Left forelimb (tissue), 1 donor: ENCODE results near the gene CEP295NL.

Experiments
- DNase-seq: peaks from one replicate; pipeline ENCODE4 v3.0.0-alpha.2; 2018; ENCODE audit warnings: low spot score

CEP295NL gene

DNA sequence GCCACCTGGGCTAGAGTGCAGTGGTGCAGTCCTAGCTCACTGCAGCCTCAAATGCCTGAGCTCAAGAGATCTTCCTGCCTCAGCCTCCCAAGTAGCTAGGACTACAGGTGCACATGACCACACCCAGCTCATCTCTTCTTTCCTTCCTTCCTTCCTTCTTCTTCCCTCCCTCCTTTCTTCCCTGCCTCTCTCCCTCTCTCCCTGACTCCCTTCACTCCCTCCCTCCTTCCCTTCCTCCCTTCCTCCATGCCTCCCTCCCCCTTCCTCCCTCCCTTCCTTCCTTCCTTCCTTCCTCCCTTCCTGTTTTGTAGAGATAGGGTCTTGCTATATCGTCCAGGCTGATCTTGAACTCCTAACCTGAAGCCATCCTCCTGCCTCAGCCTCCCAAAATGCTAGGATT lies 38.9 kb downstream of the CEP295NL start:
- DNase-seq, result no peak

DNA sequence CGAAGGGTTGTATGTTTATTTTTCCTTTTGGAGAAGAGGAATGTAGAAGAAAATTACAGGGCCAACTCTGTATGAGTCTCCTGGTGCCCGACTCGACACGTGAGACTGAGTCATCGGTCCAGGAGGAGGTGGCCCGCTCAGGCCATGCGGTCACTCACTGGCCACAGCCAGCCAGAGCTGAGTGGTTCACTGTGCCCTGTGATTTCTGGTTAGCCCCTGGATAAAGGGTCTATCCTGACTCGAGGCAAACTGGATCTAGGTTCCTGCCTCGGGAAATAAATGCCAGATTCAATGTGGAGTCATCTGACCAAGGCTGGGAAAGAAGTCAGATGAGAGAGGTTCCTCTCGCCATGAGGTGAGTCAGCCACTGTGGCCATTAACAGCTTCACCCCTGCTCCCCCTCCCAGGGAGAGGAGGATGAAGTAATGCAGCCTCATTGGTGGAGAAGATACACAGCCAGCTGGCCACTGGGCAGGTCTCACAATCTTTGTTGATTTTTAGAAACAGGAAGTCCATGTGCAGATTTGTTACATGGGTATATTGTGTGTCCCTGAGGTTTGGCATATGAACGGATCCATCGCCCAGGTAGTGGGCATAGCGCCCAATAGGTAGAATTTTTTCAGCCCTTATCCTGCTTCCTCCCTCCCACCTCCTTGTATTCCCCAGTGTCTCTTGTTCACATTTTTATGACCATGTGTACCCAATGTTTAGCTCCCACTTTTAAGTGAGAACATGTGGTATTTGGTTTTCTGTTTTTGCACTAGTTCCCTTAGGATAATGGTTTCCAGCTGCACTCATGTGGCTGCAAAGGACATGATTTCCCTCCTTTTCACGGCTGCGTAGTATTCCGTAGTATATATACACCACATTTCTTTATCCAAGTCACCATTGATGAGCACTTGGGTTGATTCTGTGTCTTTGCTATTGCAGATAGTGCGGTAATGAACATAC lies 40.7 kb downstream of the CEP295NL start:
- DNase-seq, result no peak

DNA sequence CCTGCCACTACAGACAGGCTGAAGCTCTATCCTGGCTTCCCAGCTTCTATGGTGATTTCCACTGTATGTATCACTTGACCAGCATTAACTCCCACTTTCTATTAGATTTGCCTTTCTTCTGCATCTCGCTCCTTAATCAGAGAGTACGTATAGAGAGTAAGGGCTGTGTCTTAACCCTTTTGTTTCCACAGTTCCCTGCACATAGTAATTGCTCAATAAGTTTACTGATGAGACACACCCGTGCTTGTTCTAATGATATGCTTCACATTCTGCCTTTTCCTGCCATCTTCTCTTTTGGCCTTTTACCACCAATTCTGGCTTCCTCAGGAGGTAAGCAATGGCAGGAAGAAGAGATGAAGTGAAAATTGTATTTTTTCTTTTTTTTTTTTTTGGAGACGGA lies 41.8 kb downstream of the CEP295NL start:
- DNase-seq, result no peak

DNA sequence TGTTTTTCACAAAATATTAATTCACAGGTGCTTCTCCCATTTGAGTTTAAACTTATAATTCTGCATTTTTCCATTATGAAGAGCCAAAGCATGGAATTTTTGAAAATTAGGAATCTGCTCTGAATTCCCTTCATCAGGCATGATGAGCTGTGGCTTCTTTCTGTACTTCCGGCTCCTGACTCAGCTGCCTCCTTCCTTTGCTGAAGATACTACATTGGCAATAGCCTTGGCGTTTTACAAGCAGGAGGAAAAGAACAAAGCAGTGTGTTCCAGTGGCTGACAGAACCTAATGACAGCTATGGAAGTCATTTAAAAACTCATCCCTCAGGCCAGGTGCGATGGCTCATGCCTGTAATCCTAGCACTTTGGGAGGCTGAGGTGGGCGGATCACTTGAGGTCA lies 44.0 kb downstream of the CEP295NL start:
- no peak for DNase-seq

DNA sequence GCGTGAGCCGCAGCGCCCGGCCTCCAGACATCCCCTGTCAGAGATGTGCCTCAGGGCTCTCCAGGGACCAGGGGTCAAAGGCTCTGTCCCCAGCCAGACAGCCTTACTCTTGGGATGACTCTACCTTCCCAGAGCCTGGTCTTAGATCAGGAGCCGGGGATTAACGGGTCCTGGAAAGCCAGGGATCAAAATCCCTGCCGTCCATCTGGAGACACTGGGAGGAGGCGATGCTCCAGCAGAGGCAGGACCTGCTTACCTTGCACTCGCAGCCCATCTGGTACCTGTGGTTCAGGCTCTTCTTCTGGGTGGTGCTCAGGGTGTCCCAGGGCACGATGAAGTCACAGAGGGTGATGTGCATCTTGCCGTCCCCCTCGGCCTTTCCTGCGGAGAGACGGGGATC lies 45.7 kb downstream of the CEP295NL start:
- DNase-seq, result no peak

- DNase-seq, result no peak
Observed at GRCh38 chr17:78855561-78856165, 47.3 kb downstream of the CEP295NL start.

DNA sequence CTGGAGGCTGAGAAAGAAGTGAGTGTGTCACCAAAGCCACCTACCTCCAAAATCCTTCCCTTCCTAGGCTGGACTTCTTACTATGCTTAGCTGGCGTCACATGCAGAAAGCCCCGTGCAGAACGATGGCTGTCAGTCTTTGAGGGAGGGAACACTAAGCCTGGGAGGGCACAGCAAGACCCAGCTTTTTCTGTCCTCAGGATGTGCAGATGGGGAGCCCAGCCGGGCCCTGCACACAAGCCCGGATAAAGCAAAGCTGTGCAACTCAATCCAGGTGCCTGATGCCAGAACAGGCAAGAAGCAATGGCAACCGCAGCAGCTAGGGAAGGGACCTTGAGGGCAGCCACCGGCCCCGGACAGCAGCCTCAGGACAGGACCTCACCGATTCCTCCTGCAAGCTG lies 48.5 kb downstream of the CEP295NL start:
- DNase-seq, result no peak

DNA sequence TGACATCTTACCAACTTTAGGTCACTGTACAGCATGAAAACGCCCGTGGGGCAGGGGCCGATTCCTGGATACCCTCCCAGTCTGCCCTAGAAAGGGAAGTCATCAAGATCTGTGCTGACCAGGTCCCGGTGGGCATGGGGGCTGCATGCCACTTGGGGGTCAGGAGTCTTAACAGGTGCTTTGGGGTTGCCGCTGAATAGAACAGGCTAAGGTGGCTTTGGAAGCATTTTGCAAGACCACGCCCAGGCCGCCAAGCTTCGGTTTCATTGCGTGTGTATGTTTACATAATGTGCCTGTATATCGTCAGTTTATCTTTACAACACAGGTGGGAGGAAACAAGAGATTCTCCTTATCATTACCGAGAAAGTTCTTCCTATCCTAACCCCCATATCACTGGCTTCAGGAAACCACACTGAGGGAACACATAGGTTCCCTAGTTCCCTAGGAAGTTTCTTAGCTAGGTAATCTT lies 49.0 kb downstream of the CEP295NL start:
- no peak for DNase-seq

DNA sequence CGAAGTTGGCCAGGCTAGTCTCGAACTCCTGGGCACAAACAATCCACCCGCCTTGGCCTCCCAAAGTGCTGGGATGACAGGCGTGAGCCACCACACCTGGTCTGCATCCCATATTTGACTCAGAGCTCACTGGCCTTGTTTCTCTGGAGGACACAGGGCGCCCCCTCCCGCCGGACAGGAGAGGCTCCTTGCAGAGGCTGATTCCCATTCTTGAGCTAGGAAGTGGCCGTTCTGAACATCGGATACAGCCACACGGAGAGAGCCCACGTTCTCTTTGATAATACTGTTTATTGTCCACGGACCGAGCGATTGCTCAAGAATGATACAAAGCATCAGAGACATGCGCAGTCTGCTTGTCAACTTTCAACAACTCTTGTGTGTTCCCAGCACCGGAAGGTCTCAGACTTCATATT lies 50.3 kb downstream of the CEP295NL start:
- DNase-seq, result no peak

- DNase-seq, result no peak
Observed at GRCh38 chr17:78849026-78849425, 54.0 kb downstream of the CEP295NL start.

DNA sequence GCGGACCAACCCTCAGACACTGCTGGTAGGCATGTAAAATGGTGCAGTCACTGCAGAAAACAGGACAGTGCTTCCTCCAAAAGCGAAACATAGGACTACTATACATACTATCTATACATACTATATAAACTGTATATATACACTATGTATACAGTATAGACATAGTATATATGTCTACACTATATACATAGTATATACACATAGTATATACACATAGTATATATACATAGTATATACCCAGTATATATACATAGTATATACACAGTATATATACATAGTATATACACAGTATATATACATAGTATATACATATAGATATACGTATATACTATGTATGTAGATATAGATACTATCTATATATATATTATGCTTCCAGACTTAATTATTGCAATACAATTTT lies 55.9 kb downstream of the CEP295NL start:
- no peak for DNase-seq

- no peak for DNase-seq
Observed at GRCh38 chr17:78844301-78845005, 58.5 kb downstream of the CEP295NL start.

DNA sequence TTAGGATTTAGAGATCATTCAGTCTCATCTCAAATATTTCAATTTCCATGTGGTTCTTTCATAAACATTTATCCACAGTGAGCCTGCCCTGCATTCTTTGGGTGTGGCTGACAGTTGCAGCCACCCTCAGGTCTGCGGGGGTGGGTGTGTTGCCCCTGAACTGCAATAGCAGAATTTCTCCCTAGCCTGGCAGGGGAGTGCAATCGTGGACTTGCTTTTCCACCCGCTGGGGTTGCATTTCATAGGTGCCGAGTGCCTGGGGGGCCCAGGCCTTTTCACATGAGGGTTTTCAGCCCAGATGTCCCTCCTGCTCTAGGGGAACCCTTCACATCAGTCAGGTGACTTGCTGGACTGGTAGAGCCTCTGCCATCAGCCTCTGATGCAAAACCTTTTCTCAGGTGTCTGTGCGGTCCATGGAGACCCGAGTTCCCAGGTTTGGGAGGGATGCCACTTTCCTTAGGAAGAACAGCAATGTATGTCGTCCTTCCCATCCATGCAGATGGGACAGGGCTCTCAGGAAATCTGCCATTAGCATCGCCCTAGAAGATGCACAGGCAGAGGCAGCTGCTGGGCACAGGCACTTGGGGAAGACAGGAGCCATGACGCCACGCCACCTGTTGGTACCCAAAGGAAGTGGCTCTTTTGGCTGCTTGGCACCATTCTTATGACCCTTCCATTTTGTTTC lies 60.0 kb downstream of the CEP295NL start:
- no peak for DNase-seq

- peak; percentile 100 for DNase-seq
Observed at GRCh38 chr17:78840780-78841611, 62.0 kb downstream of the CEP295NL start, which contains the start of gene USP36. TSS of gene USP36 (minus strand) at chr17:78840814. CDS start at chr17:78836363, 4,451 bp downstream.
